Left kidney (tissue), 2 donors: ENCODE measurements around the gene CPE. TPM values are rescaled to one million over a fixed set of nuclear protein-coding genes. Genes with fewer than 3 reads are reported as not detected.
"Not testable (repeated sequence)": the region's sequence is repeated elsewhere in the genome, so short reads cannot be mapped to it uniquely, and the experiment has no call there.

ENCODE experiments used
- DNase-seq: peaks from one replicate; pipeline ENCODE4 v3.0.0-alpha.2; 2013
- polyA plus RNA-seq: library from polyadenylated mRNA; unstranded; fragments of 120-200 nt; gene quantifications from one replicate; pipeline ENCODE4 v1.2.1, GENCODE V29; 2013; ENCODE audit not compliant: insufficient read length

The CPE gene
- polyA plus RNA-seq, 1 donor, result 124 TPM

- no peak for DNase-seq
Observed at GRCh38 chr4:165461159-165461821, 82.5 kb downstream of the CPE start.

- DNase-seq, result no peak
Observed at GRCh38 chr4:165462009-165462408, 83.2 kb downstream of the CPE start.

- no peak for DNase-seq
Observed at GRCh38 chr4:165464376-165464775, 85.6 kb downstream of the CPE start.

GRCh38 chr4:165464813-165465381, 86.1 kb downstream of the CPE start:
- peak; percentile 35 for DNase-seq

GRCh38 chr4:165470009-165470408, 91.2 kb downstream of the CPE start:
- no peak for DNase-seq

GRCh38 chr4:165472943-165473676, 94.3 kb downstream of the CPE start:
- DNase-seq, result no peak

- DNase-seq, result no peak
Observed at GRCh38 chr4:165474784-165475705, 96.2 kb downstream of the CPE start.

- DNase-seq, result no peak
Observed at GRCh38 chr4:165475706-165476070, 96.9 kb downstream of the CPE start.

GRCh38 chr4:165476214-165477098, 97.6 kb downstream of the CPE start:
- no peak for DNase-seq

GRCh38 chr4:165477799-165478198, 99.0 kb downstream of the CPE start:
- DNase-seq, result no peak

- DNase-seq, result no peak
Observed at GRCh38 chr4:165478260-165478659, 99.5 kb downstream of the CPE start.

GRCh38 chr4:165481053-165481835, 102.4 kb downstream of the CPE start:
- no peak for DNase-seq

- DNase-seq, result no peak
Observed at GRCh38 chr4:165489786-165490185, 111.0 kb downstream of the CPE start.

- DNase-seq, result not testable (repeated sequence)
Observed at GRCh38 chr4:165492583-165492982, 113.8 kb downstream of the CPE start.

GRCh38 chr4:165493359-165493758, 114.6 kb downstream of the CPE start:
- peak; percentile 61 for DNase-seq

GRCh38 chr4:165502916-165503907, 124.4 kb downstream of the CPE start:
- DNase-seq, result no peak

GRCh38 chr4:165504184-165504583, 125.4 kb downstream of the CPE start:
- DNase-seq, result no peak

GRCh38 chr4:165505958-165506837, 127.4 kb downstream of the CPE start:
- DNase-seq, result no peak
